ENCODE results near the gene HBM. TPM values are rescaled to one million over a fixed set of nuclear protein-coding genes. Genes with fewer than 3 reads are reported as not detected.
"Not testable (repeated sequence)": the region's sequence is repeated elsewhere in the genome, so short reads cannot be mapped to it uniquely, and the experiment has no call there.

Gene HBM
- total and polyA plus RNA-seq, 2 experiments from 2014 or later = not detected

DNA sequence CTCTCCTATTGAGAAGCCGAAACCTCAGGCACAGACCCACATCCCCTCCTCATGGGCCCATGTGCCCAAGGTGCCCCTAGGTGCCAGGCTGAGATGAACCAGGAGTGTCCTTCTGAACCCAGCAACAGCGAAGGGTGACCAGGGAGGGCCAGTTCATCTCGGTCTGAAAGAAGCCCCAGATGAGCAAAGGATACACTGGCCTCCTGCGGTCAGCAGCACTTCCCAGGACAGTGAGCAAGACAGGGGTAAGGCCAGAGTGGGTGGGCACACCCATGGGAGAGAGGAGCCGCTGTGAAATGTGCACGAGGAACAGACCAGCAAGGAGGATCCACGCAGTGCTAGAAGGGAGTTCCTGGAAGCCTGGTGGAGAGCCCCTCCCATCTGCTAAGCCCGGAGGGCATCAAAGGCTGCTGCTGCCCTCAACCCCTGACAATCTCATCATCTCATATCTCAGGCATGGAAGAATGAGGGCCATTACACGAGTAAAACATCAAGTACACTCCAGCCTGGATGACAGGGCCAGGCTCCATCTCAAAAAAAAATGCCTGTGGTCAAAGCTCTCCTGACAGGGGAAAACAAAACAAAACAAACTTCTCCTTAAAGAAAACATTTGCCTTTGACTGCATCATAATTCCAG, 16.6 kb upstream of the HBM start:
- TF ChIP-seq, protein P1, sequence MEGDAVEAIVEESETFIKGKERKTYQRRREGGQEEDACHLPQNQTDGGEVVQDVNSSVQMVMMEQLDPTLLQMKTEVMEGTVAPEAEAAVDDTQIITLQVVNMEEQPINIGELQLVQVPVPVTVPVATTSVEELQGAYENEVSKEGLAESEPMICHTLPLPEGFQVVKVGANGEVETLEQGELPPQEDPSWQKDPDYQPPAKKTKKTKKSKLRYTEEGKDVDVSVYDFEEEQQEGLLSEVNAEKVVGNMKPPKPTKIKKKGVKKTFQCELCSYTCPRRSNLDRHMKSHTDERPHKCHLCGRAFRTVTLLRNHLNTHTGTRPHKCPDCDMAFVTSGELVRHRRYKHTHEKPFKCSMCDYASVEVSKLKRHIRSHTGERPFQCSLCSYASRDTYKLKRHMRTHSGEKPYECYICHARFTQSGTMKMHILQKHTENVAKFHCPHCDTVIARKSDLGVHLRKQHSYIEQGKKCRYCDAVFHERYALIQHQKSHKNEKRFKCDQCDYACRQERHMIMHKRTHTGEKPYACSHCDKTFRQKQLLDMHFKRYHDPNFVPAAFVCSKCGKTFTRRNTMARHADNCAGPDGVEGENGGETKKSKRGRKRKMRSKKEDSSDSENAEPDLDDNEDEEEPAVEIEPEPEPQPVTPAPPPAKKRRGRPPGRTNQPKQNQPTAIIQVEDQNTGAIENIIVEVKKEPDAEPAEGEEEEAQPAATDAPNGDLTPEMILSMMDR (IDR thresholded peaks at IDR 0.05; ENCODE audit: low read depth, low read length) = no peak
- no peaks in the 10 kb centered on the region for H3K9me3 ChIP-seq (ENCODE audit: low read depth)
- peaks cover 37% of the 10 kb centered on the region for H3K27me3 ChIP-seq
- H3K27ac ChIP-seq = no peak overlapping the region
- peak in 1 of 2 donors; percentile 13 for DNase-seq (ENCODE audit: low read depth in 1 of 2, low spot score in 1 of 2)
- no peaks in the 10 kb centered on the region for H3K4me1 ChIP-seq (ENCODE audit: low read depth)
- H3K4me3 ChIP-seq = no peak overlapping the region
- H3K36me3 ChIP-seq = no peaks in the 10 kb centered on the region

DNA sequence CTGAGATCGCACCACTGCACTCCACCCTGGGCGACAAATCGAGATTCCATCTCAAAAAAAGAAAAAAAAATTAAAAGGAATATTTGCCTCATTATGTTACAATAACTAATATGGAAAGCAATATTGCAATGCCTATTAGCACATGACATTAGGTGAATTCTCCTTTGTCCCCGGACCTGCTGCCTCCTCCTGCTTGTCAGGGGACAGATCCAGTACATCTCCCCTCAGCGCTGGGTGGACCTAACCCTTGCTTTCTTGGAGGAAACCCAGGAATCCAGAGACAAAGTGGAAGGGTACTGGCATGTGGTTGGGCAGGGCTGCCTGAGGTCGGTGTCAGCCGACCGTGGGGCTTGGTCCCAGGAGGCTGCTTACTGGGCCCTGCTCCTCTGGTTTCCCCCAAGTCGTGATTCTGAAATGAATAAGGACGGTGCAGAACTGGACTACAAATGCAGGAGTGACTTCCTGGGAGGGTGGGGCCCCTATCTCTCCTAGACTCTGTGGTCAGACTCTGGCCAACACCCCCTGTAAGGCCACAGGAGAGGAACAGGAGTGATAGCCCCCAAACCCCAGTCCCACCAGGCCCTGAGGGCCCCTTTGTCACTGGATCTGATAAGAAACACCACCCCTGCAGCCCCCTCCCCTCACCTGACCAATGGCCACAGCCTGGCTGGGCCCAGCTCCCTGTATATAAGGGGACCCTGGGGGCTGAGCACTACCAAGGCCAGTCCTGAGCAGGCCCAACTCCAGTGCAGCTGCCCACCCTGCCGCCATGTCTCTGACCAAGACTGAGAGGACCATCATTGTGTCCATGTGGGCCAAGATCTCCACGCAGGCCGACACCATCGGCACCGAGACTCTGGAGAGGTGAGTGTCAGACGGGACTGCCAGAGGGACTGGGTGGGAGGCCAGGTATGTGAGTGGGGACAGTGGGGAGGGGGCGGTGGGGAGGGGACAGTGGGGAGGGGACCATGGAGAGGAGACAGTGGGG, 13.3 kb upstream of the HBM start, which contains the start of gene HBZ:
Gene HBZ, plus strand, starts transcription at position 504 of the 988 bp plus-strand sequence. Its CDS starts 266 bp downstream, at position 770.
- no peak within 1 kb of the TSS for H3K4me3 ChIP-seq
- DNase-seq (ENCODE audit: low read depth in 1 of 2, low spot score in 1 of 2) = no peak
- H3K27me3 ChIP-seq = peaks cover 70% of the 10 kb centered on the region
- TF ChIP-seq, protein P1 (IDR thresholded peaks at IDR 0.05; ENCODE audit: low read depth, low read length) = no peak
- no peaks in the 10 kb centered on the region for H3K36me3 ChIP-seq
- no peak within 1 kb of the TSS for H3K27ac ChIP-seq
- no peaks in the 10 kb centered on the region for H3K9me3 ChIP-seq (ENCODE audit: low read depth)
- H3K4me1 ChIP-seq (ENCODE audit: low read depth) = peaks cover 7% of the 10 kb centered on the region

- H3K27me3 ChIP-seq = peaks cover 73% of the 10 kb centered on the region
- not testable (repeated sequence) for H3K4me3 ChIP-seq; DNase-seq (ENCODE audit: low read depth in 1 of 2, low spot score in 1 of 2); H3K4me1 ChIP-seq (ENCODE audit: low read depth); H3K9me3 ChIP-seq (ENCODE audit: low read depth); H3K27ac ChIP-seq; H3K36me3 ChIP-seq
Observed at GRCh38 chr16:153129-153521, 12.7 kb upstream of the HBM start.

GRCh38 chr16:153550-154216, 12.1 kb upstream of the HBM start:
- H3K4me1 ChIP-seq (ENCODE audit: low read depth); H3K27ac ChIP-seq; H3K9me3 ChIP-seq (ENCODE audit: low read depth); H3K36me3 ChIP-seq; DNase-seq (ENCODE audit: low read depth in 1 of 2, low spot score in 1 of 2); H3K4me3 ChIP-seq: not testable (repeated sequence)
- H3K27me3 ChIP-seq = peaks cover 77% of the 10 kb centered on the region

GRCh38 chr16:154217-155030, 11.4 kb upstream of the HBM start:
- DNase-seq (ENCODE audit: low read depth in 1 of 2, low spot score in 1 of 2) = peak; percentile 35 to 68

More at GRCh38 chr16:154217-155030, 11.4 kb upstream of the HBM start:
- peak overlapping the region; percentile 53 for H3K4me3 ChIP-seq
- no peak overlapping the region for H3K27ac ChIP-seq
- peaks cover 77% of the 10 kb centered on the region for H3K27me3 ChIP-seq
- H3K4me1 ChIP-seq (ENCODE audit: low read depth) = peaks cover 7% of the 10 kb centered on the region
- TF ChIP-seq, protein P1 (IDR thresholded peaks at IDR 0.05; ENCODE audit: low read depth, low read length) = no peak
- no peaks in the 10 kb centered on the region for H3K36me3 ChIP-seq
- no peaks in the 10 kb centered on the region for H3K9me3 ChIP-seq (ENCODE audit: low read depth)

Data from cardiac muscle cell (in vitro differentiated cells and primary cell).